GM13977 (cell line): ENCODE data around the gene RTTN.
"Not testable (repeated sequence)": the region's sequence is repeated elsewhere in the genome, so short reads cannot be mapped to it uniquely, and the experiment has no call there.

Source experiments
- DNase-seq: peaks from one replicate; pipeline ENCODE4 v3.0.0; 2012; ENCODE audit warnings: low spot score
- CTCF ChIP-seq: IDR thresholded peaks from 2 replicates; pipeline ENCODE4 v1.5.1; 2012; ENCODE audit warnings: mild to moderate bottlenecking, control low read depth; ENCODE audit not compliant: insufficient read depth; ENCODE audit errors: extremely low read depth, missing control alignments
- in situ Hi-C: fragments of 300-500 bp; cut with MboI; formaldehyde crosslinking; loops from one replicate; pipeline ENCODE4 v1.12.0; 2022; ENCODE audit warnings: low sequenced_read_pairs, low pct_unique_long_range_greater_than_20kb, mixed read lengths, inconsistent platforms; ENCODE audit not compliant: unreplicated experiment

RTTN gene

GRCh38 chr18:70243131-70243929, 37.8 kb upstream of the RTTN start:
- TF ChIP-seq CTCF = no peak
- in situ Hi-C loops = no loop called here
- DNase-seq = no peak

- in situ Hi-C loops = not testable (repeated sequence)
These were observed 31.4 kb upstream of the RTTN start for GRCh38 chr18:70236921-70237320.

GRCh38 chr18:70235478-70235877, 30.0 kb upstream of the RTTN start:
- in situ Hi-C loops = no loop called here
- DNase-seq = no peak
- no peak for TF ChIP-seq CTCF

More at GRCh38 chr18:70236921-70237320, 31.4 kb upstream of the RTTN start:
- not testable (repeated sequence) for DNase-seq

- no peak for TF ChIP-seq CTCF
- no peak for DNase-seq
- in situ Hi-C loops = no loop called here
These were observed 29.4 kb upstream of the RTTN start for GRCh38 chr18:70234667-70235459.

- in situ Hi-C loops = no loop called here
- no peak for TF ChIP-seq CTCF
- DNase-seq = no peak
These were observed 28.5 kb upstream of the RTTN start for GRCh38 chr18:70233974-70234373.

GRCh38 chr18:70232261-70232660, 26.8 kb upstream of the RTTN start:
- no peak for TF ChIP-seq CTCF
- in situ Hi-C loops = no loop called here
- no peak for DNase-seq

- no peak for DNase-seq
- no peak for TF ChIP-seq CTCF
- in situ Hi-C loops = no loop called here
These were observed 24.2 kb upstream of the RTTN start for GRCh38 chr18:70229639-70230038.
